NCI-H2081 treated with DMSO at 0.1 percent for 48 hours (cell line): ENCODE data around the gene CCDC50.

Source experiments
- DNase-seq: peaks from one replicate; lab custom pipeline; 2025; lab: John Stamatoyannopoulos, UW

CCDC50 gene, protein sequence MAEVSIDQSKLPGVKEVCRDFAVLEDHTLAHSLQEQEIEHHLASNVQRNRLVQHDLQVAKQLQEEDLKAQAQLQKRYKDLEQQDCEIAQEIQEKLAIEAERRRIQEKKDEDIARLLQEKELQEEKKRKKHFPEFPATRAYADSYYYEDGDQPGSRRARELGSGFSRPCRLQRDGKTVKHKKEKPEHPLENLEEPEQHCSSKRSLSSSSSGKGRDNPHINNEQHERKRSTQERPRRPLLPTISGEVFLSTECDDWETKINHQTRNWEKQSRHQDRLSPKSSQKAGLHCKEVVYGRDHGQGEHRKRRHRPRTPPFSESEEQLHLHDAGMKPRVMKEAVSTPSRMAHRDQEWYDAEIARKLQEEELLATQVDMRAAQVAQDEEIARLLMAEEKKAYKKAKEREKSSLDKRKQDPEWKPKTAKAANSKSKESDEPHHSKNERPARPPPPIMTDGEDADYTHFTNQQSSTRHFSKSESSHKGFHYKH

DNA sequence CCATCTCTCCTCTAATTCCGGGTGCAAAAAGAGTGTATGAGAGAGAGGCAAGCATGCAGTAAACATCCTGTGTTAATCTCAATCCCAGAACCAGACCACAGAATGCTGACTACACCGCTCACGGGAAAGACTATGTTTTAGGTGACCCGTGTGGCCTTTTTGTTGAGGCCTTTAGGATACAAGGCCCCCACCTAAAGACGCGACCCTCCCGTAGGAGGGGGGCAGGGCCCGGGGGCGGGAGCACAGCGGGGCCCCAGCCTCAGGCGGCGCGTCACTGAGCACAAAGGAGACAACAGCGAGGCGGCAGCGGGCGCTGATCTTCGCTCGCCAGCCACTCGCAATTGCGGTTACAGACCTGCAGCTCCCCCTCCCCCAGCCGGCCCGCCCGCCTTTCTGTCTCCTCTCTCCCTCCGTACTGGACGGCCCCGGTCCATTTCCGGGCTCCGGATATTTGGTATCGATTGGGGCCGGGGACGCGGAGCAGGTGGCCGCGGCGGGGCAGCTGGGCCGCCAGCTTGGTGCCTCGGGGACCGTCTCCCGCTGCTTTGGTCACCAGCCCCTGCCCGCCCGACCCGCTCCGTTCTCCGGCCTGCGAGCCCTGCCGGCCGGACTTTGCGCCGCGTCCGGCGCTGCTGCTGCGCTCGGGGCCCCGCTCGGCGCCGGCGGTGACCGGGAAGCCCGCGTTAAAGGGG, at the start of gene CCDC50:
TSS of gene CCDC50 (plus strand) at position 433 of the 692 bp plus-strand sequence. CDS start 281 bp downstream, outside the sequence.
- DNase-seq = no peak

DNA sequence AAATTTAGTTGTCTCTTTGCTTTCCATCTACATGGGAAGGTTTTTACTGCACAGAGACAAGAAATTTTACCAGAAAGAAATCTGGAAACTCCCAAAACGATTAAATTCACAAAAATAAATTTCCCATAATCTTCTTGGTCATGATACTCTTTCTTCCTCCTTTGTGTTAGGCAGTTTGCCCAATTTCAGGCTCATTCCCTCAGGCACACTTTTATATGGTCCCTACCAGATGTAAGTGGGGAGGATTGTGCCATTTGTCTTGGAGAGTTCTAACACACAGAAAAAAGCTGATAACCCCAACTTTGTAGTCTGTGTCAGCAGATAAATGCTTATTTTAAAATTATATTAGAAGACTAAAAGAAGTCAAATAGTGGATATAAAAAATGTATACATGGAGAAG, 49.1 kb upstream of the CCDC50 start:
- DNase-seq = no peak

DNA sequence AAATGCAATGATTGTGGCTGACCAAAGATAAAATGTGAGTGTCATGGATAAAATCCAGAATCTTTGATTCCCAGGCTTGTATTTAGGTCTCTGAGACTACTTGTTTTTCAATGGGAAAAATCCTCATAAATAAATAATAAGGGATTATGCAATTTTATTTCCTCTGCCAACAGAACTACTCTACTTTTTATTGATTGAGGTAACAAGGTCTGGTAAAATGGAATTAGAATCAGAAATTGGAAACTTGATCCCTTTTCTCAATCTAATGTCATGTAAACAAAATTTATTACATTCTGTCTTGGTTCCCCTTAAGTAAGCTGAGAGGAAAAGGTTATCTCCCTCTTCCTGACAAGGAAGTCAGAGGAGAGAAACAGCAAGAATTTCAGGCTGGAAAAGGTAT, 48.3 kb upstream of the CCDC50 start:
- DNase-seq = no peak

DNA sequence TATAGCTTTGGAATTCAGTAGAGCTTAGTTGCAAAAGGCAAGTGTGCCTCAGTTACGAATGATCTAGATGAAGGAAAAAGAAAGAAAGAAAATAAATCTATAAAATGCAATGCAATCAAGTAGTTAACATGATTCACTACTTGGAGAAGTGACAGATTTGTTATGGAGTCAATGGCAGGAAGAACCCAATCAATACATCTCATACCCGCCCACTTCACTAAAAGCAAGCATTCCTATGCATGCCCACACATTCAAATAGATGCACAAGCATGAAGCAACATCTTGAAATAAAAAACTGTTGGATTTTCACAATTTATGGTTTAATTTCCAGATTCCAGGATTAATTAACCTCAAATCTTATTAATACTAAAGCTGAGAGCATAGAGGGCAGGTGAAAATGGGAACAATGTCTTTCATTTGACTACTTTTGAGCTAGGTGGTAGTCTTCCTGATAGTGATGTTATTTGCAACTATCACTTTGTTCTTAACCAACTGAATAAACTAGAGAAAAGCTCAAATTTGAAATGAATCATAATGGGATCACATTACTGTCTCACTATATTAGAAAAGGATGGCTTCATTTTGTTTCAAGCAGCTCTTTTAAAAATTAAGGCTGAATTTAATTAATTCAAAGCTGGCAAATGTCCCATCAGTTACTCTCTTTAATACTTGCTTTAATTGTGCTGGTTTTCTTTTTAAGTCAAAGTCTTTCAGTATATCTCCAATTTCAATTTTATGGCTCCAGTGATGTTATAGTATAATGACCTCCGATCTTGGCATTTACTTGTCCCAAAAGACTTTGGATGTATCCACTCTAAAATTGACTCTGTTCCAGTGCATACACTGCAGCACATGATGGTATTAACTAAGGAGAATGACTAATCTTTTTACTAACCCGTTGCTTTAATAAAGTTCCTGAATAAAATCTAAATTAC, 46.7 kb upstream of the CCDC50 start:
- no peak for DNase-seq

DNA sequence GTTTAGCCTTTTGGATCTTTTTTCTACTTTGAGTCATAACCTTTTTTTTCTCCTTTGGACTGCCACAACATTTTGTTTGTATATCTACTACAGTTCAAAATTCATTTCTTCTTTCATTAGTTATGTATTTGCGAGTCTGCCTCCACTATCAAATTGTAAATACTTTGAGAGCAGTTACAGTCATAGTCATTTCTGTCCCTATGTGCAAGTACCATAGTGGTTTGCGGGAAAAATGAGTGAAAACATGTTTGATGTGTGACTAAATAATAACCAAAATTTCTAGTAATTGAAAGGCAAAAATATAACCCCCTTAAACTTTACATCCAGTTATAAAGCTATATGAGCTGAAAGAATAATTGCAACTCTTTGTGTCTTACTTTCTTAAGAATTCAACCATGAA, 45.8 kb upstream of the CCDC50 start:
- no peak for DNase-seq

DNA sequence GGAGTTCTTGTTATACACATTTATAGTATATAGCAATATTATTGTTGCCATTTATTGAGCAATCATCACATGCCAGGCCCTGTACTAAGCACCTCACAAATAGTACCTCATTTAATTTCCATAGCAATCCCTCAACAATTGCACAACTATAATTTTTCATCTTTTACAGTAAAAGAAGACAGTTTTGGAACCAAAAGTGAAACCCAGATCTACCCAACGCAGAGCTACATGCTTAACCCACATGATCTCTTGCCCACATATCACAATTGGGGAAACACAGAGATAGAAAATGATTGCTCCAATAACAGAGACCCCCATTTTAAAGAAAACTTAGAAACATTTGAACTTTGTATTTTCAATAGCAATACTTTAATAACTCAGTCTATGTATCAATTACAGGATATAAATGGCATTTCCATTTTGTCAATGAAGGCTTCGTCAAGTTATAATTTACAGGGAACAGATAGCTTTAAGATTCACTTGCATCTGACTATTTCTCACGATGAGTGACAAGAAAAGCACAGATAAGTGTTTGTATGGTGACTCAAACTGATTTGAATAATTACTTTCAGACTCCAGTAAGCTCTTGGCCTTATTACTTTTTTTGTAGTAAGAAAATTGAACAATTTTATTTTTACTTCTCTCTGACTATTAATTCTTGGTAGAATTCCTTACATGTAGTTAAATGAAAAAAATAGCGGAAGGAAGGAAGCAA, 38.7 kb upstream of the CCDC50 start:
- no peak for DNase-seq

DNA sequence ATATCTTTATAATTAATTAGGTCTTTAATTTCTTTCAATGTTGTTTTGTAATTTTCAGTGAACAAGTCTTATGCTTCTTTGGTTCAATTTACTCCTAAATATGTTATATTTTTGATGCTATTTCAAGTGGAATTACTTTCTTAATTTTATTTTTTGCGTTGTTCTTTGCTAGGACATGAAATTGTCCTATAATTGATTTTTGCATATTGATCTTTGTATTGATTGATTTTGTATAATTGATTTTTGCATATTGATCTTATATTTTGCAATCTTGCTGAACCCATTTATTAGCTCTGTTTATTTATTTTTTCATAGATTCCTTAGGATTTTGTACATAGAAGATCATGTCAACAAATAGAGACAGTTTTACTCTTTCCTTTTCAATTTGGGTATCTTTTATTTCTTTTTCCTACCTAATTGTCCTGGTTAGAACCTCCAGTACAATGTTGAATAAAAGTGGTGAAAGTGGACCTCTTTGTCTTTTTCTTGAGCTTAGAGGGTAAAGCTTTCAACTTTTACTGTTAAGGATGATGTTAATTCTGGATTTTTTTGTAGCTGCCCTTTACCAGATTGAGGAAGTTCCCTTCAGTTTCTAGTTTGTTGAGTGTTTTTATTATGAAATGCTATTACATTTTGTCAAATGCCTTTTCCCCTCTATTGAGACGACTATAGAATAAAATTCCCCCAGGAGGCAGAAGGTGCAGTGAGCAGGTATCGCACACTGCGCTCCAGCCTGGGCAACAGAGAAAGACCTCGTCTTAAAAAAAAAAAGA, 36.8 kb upstream of the CCDC50 start:
- DNase-seq = no peak

DNA sequence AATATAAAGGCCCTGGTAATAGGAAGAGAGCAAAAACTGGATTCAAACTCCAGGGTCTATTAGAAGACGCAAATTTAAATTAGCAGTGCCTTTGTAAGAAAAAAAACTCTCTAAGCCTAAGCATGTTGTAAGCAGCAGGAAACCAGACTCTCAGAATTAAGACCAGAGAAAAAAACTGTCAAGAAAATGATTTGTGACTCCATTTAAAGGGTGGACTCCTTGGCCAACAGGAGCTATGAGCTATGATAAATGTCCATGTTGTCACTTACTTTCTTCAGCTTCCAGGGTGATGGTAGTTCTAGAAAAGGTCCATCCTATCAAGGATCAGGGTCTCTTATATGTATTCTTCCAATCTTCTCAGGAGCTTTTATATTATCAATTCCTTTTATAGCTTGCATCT, 34.9 kb upstream of the CCDC50 start:
- no peak for DNase-seq

DNA sequence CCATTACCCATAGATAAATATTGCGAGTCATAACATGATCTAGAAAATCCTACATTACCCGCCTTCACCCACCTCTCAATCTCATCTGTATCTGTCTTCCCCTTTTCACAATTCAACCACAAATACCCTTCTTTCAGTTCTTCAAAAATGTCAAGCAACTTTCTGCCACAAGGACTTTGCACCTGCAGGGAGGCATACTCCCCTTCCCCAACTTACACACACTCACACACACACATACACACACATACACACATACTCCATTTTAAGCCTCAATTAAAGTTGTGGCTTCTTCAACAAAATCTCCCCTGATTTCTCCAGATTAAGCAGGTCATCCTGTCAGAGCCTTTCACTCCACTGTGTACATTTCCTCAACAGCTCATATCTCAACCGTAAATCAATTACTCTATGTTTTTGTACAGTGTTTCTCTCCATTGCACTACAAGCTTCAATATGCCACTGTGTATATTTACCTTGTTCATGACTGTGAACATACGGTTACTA, 33.1 kb upstream of the CCDC50 start:
- no peak for DNase-seq

DNA sequence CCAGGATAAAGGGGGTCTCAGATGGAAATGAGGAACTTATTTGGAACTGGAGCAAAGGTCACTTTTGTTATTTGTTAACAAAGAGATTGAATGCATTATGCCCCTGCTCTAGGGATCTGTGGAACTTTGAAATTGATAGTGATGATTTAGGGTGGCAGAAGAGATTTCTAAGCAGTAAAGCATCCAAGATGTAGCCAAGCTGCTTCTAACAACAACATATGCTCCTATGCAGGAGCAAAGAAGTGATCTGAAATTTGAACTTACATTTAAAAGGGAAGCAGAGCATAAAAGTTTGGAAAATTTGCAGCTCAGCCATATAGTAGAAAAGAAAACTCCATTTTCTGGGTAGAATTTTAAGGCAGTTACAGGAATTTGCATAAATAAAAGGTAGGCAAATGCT, 30.3 kb upstream of the CCDC50 start:
- DNase-seq = no peak

DNA sequence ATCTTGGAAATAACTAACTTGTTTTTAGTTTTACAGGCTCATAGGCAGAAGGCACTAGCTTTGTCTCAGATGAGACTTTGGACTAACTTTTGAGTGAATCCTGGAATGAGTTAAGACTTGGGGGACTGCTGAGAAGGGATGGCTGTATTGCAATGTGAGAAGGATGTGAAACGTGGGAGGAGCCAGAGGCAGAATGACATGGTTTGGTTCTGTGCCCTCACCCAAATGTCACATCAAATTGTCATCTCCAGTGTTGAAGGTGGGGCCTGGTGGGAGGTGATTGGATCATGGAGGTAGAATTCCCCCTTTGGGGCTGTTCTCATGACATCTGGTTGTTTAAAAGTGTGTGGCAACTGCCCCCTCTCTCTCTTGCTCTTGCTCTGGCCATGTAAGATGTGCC, 28.8 kb upstream of the CCDC50 start:
- no peak for DNase-seq

DNA sequence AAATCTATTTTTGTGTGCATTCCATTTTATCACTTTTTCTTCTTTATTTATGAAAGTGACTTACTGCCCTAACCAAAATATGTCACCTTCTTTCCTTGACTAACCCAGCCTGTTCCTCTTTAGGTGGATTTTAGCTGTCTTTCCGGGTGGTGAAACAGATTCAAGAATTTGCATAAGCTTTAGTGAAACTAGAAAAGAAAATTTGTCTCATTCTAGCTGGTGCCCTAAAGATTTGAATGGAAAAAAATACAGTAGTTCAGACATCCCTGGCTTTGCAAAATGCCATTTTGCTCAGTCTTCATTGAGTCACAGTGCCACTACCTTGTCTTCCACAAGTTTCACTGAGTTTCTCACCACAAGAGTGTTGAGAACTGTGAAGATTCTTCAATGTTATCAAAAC, 28.2 kb upstream of the CCDC50 start:
- DNase-seq = no peak

DNA sequence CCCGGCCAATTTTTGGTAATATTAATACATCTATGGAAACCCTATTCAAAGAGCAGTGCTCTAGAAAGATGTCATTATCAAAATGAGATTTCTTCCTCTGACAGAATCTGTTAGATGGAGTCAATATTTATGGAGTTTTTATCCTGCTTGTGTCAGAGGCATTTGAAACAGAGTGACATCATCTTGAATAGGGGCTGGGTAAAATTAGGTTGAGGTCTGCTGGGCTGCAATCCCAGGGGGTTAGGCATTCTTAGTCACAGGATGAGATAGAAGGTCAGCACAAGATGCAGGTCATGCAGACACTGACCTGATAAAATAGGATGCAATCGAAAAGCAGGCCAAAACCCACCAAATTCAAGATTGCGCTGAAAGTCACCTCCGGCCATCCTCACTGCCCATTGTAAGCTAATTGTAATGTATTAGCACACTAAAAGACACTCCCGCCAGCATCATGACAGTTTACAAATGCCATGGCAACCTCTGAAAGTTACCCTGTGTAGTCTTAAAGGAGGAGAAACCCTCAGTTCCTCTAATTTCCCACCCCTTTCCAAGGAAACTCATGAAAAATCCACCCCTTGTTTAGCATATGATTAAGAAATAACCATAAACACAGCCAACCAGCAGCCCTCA, 27.3 kb upstream of the CCDC50 start:
- no peak for DNase-seq

DNA sequence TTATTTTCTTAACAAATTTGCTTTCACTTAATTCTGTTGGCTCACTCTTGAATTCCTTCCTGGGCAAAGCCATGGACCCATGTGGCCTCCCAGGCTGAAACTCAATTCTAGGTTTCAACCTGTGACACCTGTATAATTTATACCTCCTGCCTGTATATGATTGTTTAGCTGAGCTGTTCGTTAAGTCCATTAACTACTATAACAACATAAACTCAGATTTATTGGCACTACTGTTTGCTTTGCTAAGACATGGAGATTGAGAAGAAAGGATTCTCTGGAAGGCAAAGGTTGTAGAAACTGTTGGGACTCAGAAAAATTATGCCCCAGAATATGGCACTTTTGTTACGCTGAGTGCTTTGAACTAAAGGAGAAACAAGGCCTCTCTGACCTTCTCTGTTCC, 26.7 kb upstream of the CCDC50 start:
- DNase-seq = no peak

DNA sequence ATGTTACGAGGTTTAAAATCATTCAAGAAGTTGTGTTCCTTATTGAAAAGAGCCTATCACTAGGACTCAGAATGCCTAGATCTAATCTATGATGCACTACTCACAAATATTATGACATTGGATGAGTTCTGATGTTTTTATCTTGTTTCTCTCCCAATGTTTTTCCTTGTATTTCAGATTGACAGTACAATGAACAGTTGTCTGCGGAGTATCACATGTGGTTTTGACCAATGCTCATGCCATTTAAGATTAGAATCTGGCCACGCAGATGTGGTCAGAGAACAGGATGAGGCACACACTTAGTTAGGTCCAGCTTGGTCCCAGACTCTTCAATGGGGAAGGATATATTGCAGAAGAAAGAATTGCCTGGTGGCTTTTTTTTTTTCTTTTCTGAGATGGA, 25.6 kb upstream of the CCDC50 start:
- DNase-seq = no peak

DNA sequence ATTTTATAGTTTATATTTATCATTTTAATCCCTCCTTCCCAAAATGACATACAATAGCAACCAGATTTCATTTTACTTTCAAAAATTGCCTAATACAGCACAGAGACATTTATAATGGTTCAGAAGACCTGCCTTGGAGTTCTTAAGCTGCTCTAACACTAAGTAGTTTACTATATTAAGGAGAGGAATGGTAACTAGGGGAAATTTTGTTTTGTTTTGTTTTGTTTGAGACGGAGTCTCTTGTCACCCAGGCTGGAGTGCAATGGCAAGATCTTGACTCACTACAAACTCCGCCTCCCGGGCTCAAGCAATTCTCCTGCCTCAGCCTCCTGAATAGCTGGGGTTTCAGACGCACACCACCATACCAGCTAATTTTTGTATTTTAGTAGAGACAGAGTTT, 22.8 kb upstream of the CCDC50 start:
- no peak for DNase-seq

DNA sequence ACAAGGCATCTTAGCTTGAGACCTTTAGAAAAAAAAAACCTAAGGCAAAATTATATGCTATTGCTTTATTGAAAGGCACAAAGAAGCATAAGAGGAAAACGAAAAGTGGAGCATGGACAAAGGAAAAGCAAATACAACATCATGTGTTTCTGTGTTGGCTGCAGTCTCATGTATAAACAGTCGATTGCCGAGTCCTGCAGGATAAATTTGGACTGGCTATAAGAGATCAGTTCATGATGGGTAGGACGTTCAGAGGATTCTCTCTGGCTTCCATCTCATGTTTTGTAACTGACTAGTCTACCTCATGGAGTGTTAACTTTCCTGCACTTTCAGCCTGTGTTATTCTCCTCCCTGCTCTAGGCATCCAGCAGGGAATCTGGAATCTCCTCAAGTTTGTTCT, 21.9 kb upstream of the CCDC50 start:
- DNase-seq = no peak

DNA sequence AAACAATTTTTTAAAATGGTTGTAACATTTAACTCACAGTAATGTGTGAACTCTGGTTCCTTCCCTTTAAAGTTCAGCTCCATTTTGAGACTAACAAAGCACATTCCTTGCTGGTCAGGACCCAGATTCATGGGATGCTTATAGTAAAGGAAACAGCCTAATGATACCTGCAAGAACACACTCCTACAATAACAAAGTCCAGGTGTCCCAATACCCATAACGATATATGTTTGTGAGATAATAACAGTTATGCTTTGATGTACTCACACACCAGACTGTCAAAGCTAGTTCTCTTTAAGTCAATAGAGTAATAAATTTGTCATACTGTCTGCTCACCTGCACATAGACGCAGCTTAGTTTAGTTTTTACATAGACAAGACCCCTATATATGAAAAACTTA, 15.9 kb upstream of the CCDC50 start:
- DNase-seq = no peak

DNA sequence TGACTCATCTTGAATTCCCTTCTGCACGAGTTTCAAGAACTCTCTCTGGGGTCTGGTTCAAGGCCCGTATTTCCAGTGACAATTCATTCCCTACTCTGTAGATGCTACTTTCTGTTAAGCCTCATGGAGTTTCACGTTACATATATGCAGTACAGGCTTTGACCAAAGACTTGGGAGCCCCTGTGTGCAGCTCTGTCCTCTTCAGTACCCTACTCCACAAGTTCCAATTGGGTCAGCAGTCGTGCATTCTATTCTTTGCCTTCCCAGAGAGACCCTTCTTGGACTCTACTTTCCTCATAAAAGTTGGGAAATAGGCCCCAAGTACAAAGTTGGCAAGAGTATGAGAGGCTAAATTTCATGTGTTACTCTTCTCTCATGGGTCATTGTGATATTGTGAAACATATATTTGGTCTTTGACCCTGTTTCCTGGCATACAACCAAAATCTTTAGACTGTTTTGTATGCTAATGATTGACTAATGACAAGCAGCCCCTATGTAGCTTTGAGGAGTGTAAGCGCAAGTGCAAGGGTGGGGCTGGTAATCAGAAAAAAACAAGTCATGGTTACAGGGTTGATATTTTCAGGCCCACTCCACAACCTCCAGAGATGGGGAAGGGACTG, 15.0 kb upstream of the CCDC50 start:
- no peak for DNase-seq
